Thymus (tissue), 11 donors: Measurements from ENCODE around the gene STH. TPM values are rescaled to one million over a fixed set of nuclear protein-coding genes. Genes with fewer than 3 reads are reported as not detected.
"Not testable (repeated sequence)": the region's sequence is repeated elsewhere in the genome, so short reads cannot be mapped to it uniquely, and the experiment has no call there.

Experiments
- DNase-seq, 9 donors: peaks; one replicate each; pipeline ENCODE4 v3.0.0-alpha.2; 2013; ENCODE audit warnings: low spot score in 9 of 9, low read depth in 6 of 9, missing footprints in 1 of 9
- H3K27ac ChIP-seq, 2 donors: one replicate each; pipeline ENCODE4 v1.5.1; 2013; ENCODE audit warnings: control low read depth in 1 of 2, low read depth in 1 of 2, low read length in 1 of 2, mild to moderate bottlenecking in 1 of 2, moderate library complexity in 1 of 2
- H3K27me3 ChIP-seq, 2 donors: one replicate each; pipeline ENCODE4 v1.5.1; 2013; ENCODE audit warnings: low read length in 1 of 2; ENCODE audit not compliant: control insufficient read depth in 2 of 2, insufficient read depth in 1 of 2
- H3K36me3 ChIP-seq, 2 donors: one replicate each; pipeline ENCODE4 v1.5.1; 2013; ENCODE audit warnings: low read length in 1 of 2, mild to moderate bottlenecking in 1 of 2, moderate library complexity in 1 of 2; ENCODE audit not compliant: control insufficient read depth in 2 of 2, insufficient read depth in 2 of 2
- H3K4me1 ChIP-seq, 2 donors: one replicate each; pipeline ENCODE4 v1.5.1; 2013; ENCODE audit warnings: low read length in 2 of 2; ENCODE audit not compliant: control insufficient read depth in 2 of 2, insufficient read depth in 2 of 2
- H3K4me3 ChIP-seq, 2 donors: one replicate each; pipeline ENCODE4 v1.5.1; 2013; ENCODE audit warnings: low read length in 2 of 2, control low read depth in 1 of 2, mild to moderate bottlenecking in 1 of 2
- H3K9me3 ChIP-seq, 2 donors: one replicate each; pipeline ENCODE4 v1.5.1; 2013; ENCODE audit warnings: low read length in 1 of 2, mild to moderate bottlenecking in 1 of 2; ENCODE audit not compliant: control insufficient read depth in 2 of 2, insufficient read depth in 1 of 2
- WGBS: extraction: QIAGEN DNeasy Blood & Tissue Kit; methylation state at CpG from one replicate; pipeline ENCODE4 v1.1.7; 2013; 5-methylcytosine and 5-hydroxymethylcytosine counted together
- polyA plus RNA-seq: library from polyadenylated mRNA; stranded (reverse); fragments of 200-250 nt; gene quantifications from one replicate; pipeline ENCODE4 v1.2.3, GENCODE V29; 2013
- total RNA-seq: library from RNA; stranded (reverse); fragments of 120-200 nt; gene quantifications from one replicate; pipeline ENCODE4 v1.2.4, GENCODE V29; 2013
- donor health status: healthy.

Gene STH
- total and polyA plus RNA-seq, 2 donors: not detected

- WGBS: 79% methylated on average over 6 of the region's 6 CpGs
- H3K27ac ChIP-seq: no peak overlapping the region
- DNase-seq: no peak
Observed at GRCh38 chr17:46003907-46004748, 5.1 kb downstream of the STH start.

GRCh38 chr17:46006082-46006481 lies 7.0 kb downstream of the STH start:
- H3K9me3 ChIP-seq, H3K27me3 ChIP-seq, H3K4me1 ChIP-seq, H3K36me3 ChIP-seq, DNase-seq, H3K4me3 ChIP-seq, H3K27ac ChIP-seq: not testable (repeated sequence)
- 97% methylated on average over 1 of the region's 1 CpG for WGBS

More at GRCh38 chr17:46003907-46004748, 5.1 kb downstream of the STH start:
- peaks cover 0 to 4% of the 10 kb centered on the region in 2 donors for H3K27me3 ChIP-seq
- no peaks in the 10 kb centered on the region for H3K4me1 ChIP-seq
- no peaks in the 10 kb centered on the region for H3K9me3 ChIP-seq
- no peak overlapping the region for H3K4me3 ChIP-seq
- no peaks in the 10 kb centered on the region for H3K36me3 ChIP-seq

- H3K4me1 ChIP-seq: no peaks in the 10 kb centered on the region
Observed at GRCh38 chr17:46007461-46007965, 8.5 kb downstream of the STH start.

GRCh38 chr17:46008591-46008990 lies 9.5 kb downstream of the STH start:
- 97% methylated on average over 9 of the region's 9 CpGs for WGBS

More at GRCh38 chr17:46007461-46007965, 8.5 kb downstream of the STH start:
- Histone ChIP-seq H3K27ac (no peak overlapping the region), H3K9me3 (no peaks in the 10 kb centered on the region), H3K36me3 (no peaks in the 10 kb centered on the region), H3K27me3 (peaks cover 0 to 3% of the 10 kb centered on the region in 2 donors), H3K4me3 (no peak overlapping the region)
- no peak for DNase-seq
- WGBS: 97% methylated on average over 2 of the region's 2 CpGs

GRCh38 chr17:46009681-46010596 lies 10.9 kb downstream of the STH start:
- Histone ChIP-seq H3K9me3 (no peaks in the 10 kb centered on the region), H3K4me1 (no peaks in the 10 kb centered on the region), H3K4me3 (no peak overlapping the region), H3K27ac (no peak overlapping the region), H3K27me3 (peaks cover 0 to 3% of the 10 kb centered on the region in 2 donors), H3K36me3 (no peaks in the 10 kb centered on the region)
- 91% methylated on average over 33 of the region's 33 CpGs for WGBS
- no peak for DNase-seq

More at GRCh38 chr17:46008591-46008990, 9.5 kb downstream of the STH start:
- Histone ChIP-seq H3K4me1 (no peaks in the 10 kb centered on the region), H3K36me3 (no peaks in the 10 kb centered on the region), H3K9me3 (no peaks in the 10 kb centered on the region), H3K27me3 (peaks cover 0 to 3% of the 10 kb centered on the region in 2 donors), H3K27ac (no peak overlapping the region), H3K4me3 (no peak overlapping the region)
- DNase-seq: no peak

GRCh38 chr17:46010597-46011186 lies 11.6 kb downstream of the STH start:
- H3K27me3 ChIP-seq: peaks cover 0 to 3% of the 10 kb centered on the region in 2 donors
- H3K9me3 ChIP-seq: no peaks in the 10 kb centered on the region
- 89% methylated on average over 16 of the region's 16 CpGs for WGBS
- no peaks in the 10 kb centered on the region for H3K36me3 ChIP-seq
- no peak for DNase-seq
- no peak overlapping the region for H3K27ac ChIP-seq
- no peaks in the 10 kb centered on the region for H3K4me1 ChIP-seq
- H3K4me3 ChIP-seq: no peak overlapping the region

GRCh38 chr17:46011711-46012505 lies 12.9 kb downstream of the STH start:
- WGBS: 94% methylated on average over 28 of the region's 28 CpGs
- no peak overlapping the region for H3K27ac ChIP-seq

GRCh38 chr17:46012506-46013079 lies 13.5 kb downstream of the STH start:
- Histone ChIP-seq H3K27me3 (peaks cover 0 to 3% of the 10 kb centered on the region in 2 donors), H3K9me3 (no peaks in the 10 kb centered on the region), H3K27ac (no peak overlapping the region), H3K4me1 (no peaks in the 10 kb centered on the region), H3K36me3 (no peaks in the 10 kb centered on the region), H3K4me3 (no peak overlapping the region)
- DNase-seq: no peak
- WGBS: 90% methylated on average over 11 of the region's 11 CpGs

More at GRCh38 chr17:46011711-46012505, 12.9 kb downstream of the STH start:
- no peaks in the 10 kb centered on the region for H3K4me1 ChIP-seq
- H3K36me3 ChIP-seq: no peaks in the 10 kb centered on the region
- H3K27me3 ChIP-seq: peaks cover 0 to 3% of the 10 kb centered on the region in 2 donors
- no peak for DNase-seq
- no peaks in the 10 kb centered on the region for H3K9me3 ChIP-seq
- no peak overlapping the region for H3K4me3 ChIP-seq
